Smooth muscle cell (in vitro differentiated cells): ENCODE results near the gene ZNF207. TPM values are rescaled to one million over a fixed set of nuclear protein-coding genes. Genes with fewer than 3 reads are reported as not detected.

ENCODE experiments used
- DNase-seq: peaks from one replicate; lab custom pipeline; 2025; ENCODE audit not compliant: unreplicated experiment; lab: John Stamatoyannopoulos, UW
- H2AFZ ChIP-seq: fragments of 200-600 bp; sonication (generic); 2 replicates; pipeline ENCODE4 v1.6.0; 2016; ENCODE audit warnings: antibody characterized with exemption, low read depth, mild to moderate bottlenecking
- H3F3A ChIP-seq: fragments of 200-600 bp; sonication (generic); 2 replicates; pipeline ENCODE4 v1.6.0; 2017; ENCODE audit warnings: antibody characterized with exemption, low read depth
- H3K27ac ChIP-seq: fragments of 200-600 bp; sonication (generic); 2 replicates; pipeline ENCODE4 v1.5.1; 2016; ENCODE audit warnings: low read depth, mild to moderate bottlenecking
- H3K27me3 ChIP-seq: fragments of 200-600 bp; sonication (generic); 2 replicates; pipeline ENCODE4 v1.6.1; 2016; ENCODE audit warnings: low read depth, mild to moderate bottlenecking
- H3K36me3 ChIP-seq: fragments of 200-600 bp; sonication (generic); 2 replicates; pipeline ENCODE4 v1.5.1; 2016; ENCODE audit warnings: low read depth
- H3K4me1 ChIP-seq: fragments of 200-600 bp; sonication (generic); 2 replicates; pipeline ENCODE4 v1.5.1; 2016; ENCODE audit warnings: low read depth
- H3K4me2 ChIP-seq: fragments of 200-600 bp; sonication (generic); 2 replicates; pipeline ENCODE4 v1.6.0; 2016; ENCODE audit warnings: mild to moderate bottlenecking
- H3K4me3 ChIP-seq: fragments of 200-600 bp; sonication (generic); 2 replicates; pipeline ENCODE4 v1.5.1; 2016; ENCODE audit warnings: mild to moderate bottlenecking
- H3K79me2 ChIP-seq: fragments of 200-600 bp; sonication (generic); 2 replicates; pipeline ENCODE4 v1.6.0; 2016; ENCODE audit warnings: low read depth, mild to moderate bottlenecking
- H3K9ac ChIP-seq: fragments of 200-600 bp; sonication (generic); 2 replicates; pipeline ENCODE4 v1.6.0; 2016; ENCODE audit warnings: low read depth
- H3K9me3 ChIP-seq: fragments of 200-600 bp; sonication (generic); replicated peaks from 2 replicates; pipeline ENCODE4 v1.5.1; 2016; ENCODE audit warnings: low read depth
- H4K20me1 ChIP-seq: fragments of 200-600 bp; sonication (generic); 2 replicates; pipeline ENCODE4 v1.6.0; 2016; ENCODE audit warnings: low read depth
- CTCF ChIP-seq: fragments of 200-600 bp; sonication (generic); IDR thresholded peaks from 2 replicates; pipeline ENCODE4 v1.5.1; 2017; ENCODE audit warnings: borderline replicate concordance, mild to moderate bottlenecking, antibody characterized with exemption; ENCODE audit not compliant: insufficient read depth, poor library complexity, severe bottlenecking
- WGBS: methylation state at CpG from one replicate; pipeline ENCODE4 v1.1.7; 2016; ENCODE audit warnings: low lambda C conversion rate; 5-methylcytosine and 5-hydroxymethylcytosine counted together
- polyA plus RNA-seq: library from polyadenylated mRNA; unstranded; fragments of >200 nt; fragmentation: Nextera tagmentation; extraction: Ambion mirVana; gene quantifications from 2 replicates; pipeline ENCODE4 v1.2.1, GENCODE V29; 2016
- total RNA-seq: library from RNA; depleted of rRNA; stranded (reverse); fragments of >200 nt; gene quantifications from 2 replicates; pipeline ENCODE4 v1.2.3, GENCODE V29; 2014

The ZNF207 gene
- 158 and 196 TPM in 2 replicates for total RNA-seq
- polyA plus RNA-seq: 84.3 and 104 TPM in 2 replicates

- Histone ChIP-seq H3K36me3 (no peaks in the 10 kb centered on the region), H3K4me1 (peaks cover 25% of the 10 kb centered on the region), H3K4me3 (peak within 1 kb of the TSS; percentile 96), H4K20me1 (peaks cover 46% of the 10 kb centered on the region), H2AFZ (peak within 1 kb of the TSS; percentile 96), H3K4me2 (peak within 1 kb of the TSS; percentile 98), H3F3A (peaks cover 4% of the 10 kb centered on the region), H3K79me2 (peaks cover 50% of the 10 kb centered on the region), H3K27me3 (no peaks in the 10 kb centered on the region), H3K27ac (peak within 1 kb of the TSS; percentile 100), H3K9me3 (no peaks in the 10 kb centered on the region), H3K9ac (peak within 1 kb of the TSS; percentile 100)
- WGBS: under 1% methylated on average over 47 of the region's 47 CpGs
- no peak for TF ChIP-seq CTCF
- DNase-seq: peak; percentile 72
These were observed at the start of gene ZNF207 for GRCh38 chr17:32349854-32350665. Gene ZNF207, plus strand, starts transcription at chr17:32350157. Its CDS starts 129 bp downstream, at chr17:32350286.

- Histone ChIP-seq H3K79me2 (no peaks in the 10 kb centered on the region), H3F3A (no peaks in the 10 kb centered on the region), H3K4me2 (no peak overlapping the region), H3K9me3 (no peaks in the 10 kb centered on the region), H2AFZ (no peak overlapping the region), H3K27me3 (peaks cover 74% of the 10 kb centered on the region), H3K9ac (no peak overlapping the region), H4K20me1 (no peaks in the 10 kb centered on the region), H3K36me3 (no peaks in the 10 kb centered on the region), H3K4me1 (peaks cover 31% of the 10 kb centered on the region), H3K4me3 (no peak overlapping the region), H3K27ac (no peak overlapping the region)
- DNase-seq: no peak
- WGBS: 80% methylated on average over 4 of the region's 4 CpGs
- TF ChIP-seq CTCF: no peak
These were observed 47.9 kb upstream of the ZNF207 start for GRCh38 chr17:32302037-32302436.

- no peak for DNase-seq
- Histone ChIP-seq H3K36me3 (no peaks in the 10 kb centered on the region), H4K20me1 (no peaks in the 10 kb centered on the region), H3F3A (no peaks in the 10 kb centered on the region), H3K9ac (no peak overlapping the region), H3K27me3 (peaks cover 75% of the 10 kb centered on the region), H3K9me3 (no peaks in the 10 kb centered on the region), H3K79me2 (no peaks in the 10 kb centered on the region), H3K4me3 (no peak overlapping the region), H3K4me1 (peaks cover 31% of the 10 kb centered on the region), H3K4me2 (no peak overlapping the region), H3K27ac (no peak overlapping the region), H2AFZ (no peak overlapping the region)
- WGBS: 58% methylated on average over 10 of the region's 10 CpGs
- TF ChIP-seq CTCF: no peak
These were observed 46.9 kb upstream of the ZNF207 start for GRCh38 chr17:32302860-32303649.
